ENCODE measurements around the gene ASB16. TPM values are rescaled to one million over a fixed set of nuclear protein-coding genes. Genes with fewer than 3 reads are reported as not detected.

Gene ASB16
- total RNA-seq = 0.88 TPM in 1 of 2 replicates, not detected in the other

GRCh38 chr17:44170499-44171201 lies at the start of gene ASB16:
ASB16 (plus strand) TSS chr17:44170704; CDS start chr17:44170790, 86 bp downstream.

GRCh38 chr17:44123356-44124117 lies 47.0 kb upstream of the ASB16 start, which contains the start of gene HDAC5:
HDAC5 (minus strand) TSS chr17:44123641; CDS start chr17:44117515, 6,126 bp downstream.

GRCh38 chr17:44186307-44187130 lies 16.0 kb downstream of the ASB16 start, which contains the start of gene TMUB2:
TMUB2 (plus strand) TSS chr17:44186972; CDS start chr17:44187709, 737 bp downstream.

GRCh38 chr17:44199553-44200477 lies 29.3 kb downstream of the ASB16 start, which contains the start of gene ATXN7L3:
ATXN7L3 (minus strand) TSS chr17:44199884; CDS start chr17:44198070, 1,814 bp downstream.

GRCh38 chr17:44219616-44220212 lies 49.2 kb downstream of the ASB16 start, which contains the start of gene UBTF:
UBTF (minus strand) TSS chr17:44219675; CDS start chr17:44218229, 1,446 bp downstream.

Small RNA genes within 50 kb of the gene (small RNA-seq; reads per million reads assigned to genes)
- gene MIR6782 (ENCODE audit: low replicate concordance) = not detected
- not detected for gene RNU6-131P (ENCODE audit: low replicate concordance)

Other genes with a start within 250 kb of the ASB16 start
- not detected in 2 replicates for gene PPY, start 228.2 kb upstream of the ASB16 start, total RNA-seq
- gene PYY, start 216.8 kb upstream of the ASB16 start, total RNA-seq = not detected in 2 replicates
- 0.66 and 1.4 TPM in 2 replicates for gene NAGS, start 166.1 kb upstream of the ASB16 start, total RNA-seq
- gene TMEM101, start 155.7 kb upstream of the ASB16 start, total RNA-seq = 41.5 and 70.2 TPM in 2 replicates
- gene LSM12, start 104.0 kb upstream of the ASB16 start, total RNA-seq = 40.5 and 82.8 TPM in 2 replicates
- gene G6PC3, start 100.0 kb upstream of the ASB16 start, total RNA-seq = 32.8 and 33.7 TPM in 2 replicates
- gene HDAC5, start 47.1 kb upstream of the ASB16 start, total RNA-seq = 58.9 and 66.4 TPM in 2 replicates
- 0.66 and 12.2 TPM in 2 replicates for gene HROB, start 28.8 kb upstream of the ASB16 start, total RNA-seq
- gene TMUB2, start 16.3 kb downstream of the ASB16 start, total RNA-seq = 27.5 and 31.3 TPM in 2 replicates
- gene ATXN7L3, start 29.2 kb downstream of the ASB16 start, total RNA-seq = 43.5 and 65.1 TPM in 2 replicates
- gene UBTF, start 49.0 kb downstream of the ASB16 start, total RNA-seq = 48.4 and 49.2 TPM in 2 replicates
- gene SLC4A1, start 97.4 kb downstream of the ASB16 start, total RNA-seq = not detected in 2 replicates
- 0.22 TPM in 1 of 2 replicates, not detected in the other for gene RUNDC3A, start 137.9 kb downstream of the ASB16 start, total RNA-seq
- gene SLC25A39, start 154.1 kb downstream of the ASB16 start, total RNA-seq = 88.2 and 89.6 TPM in 2 replicates
- gene GRN, start 174.6 kb downstream of the ASB16 start, total RNA-seq = 170 and 678 TPM in 2 replicates
- 2.2 and 3.4 TPM in 2 replicates for gene FAM171A2, start 193.1 kb downstream of the ASB16 start, total RNA-seq
- gene ITGA2B, start 218.9 kb downstream of the ASB16 start, total RNA-seq = under 0.01 and 0.66 TPM in 2 replicates